Putamen (tissue), 1 donor: Measurements from ENCODE around the gene SRCIN1.

Source experiments
- DNase-seq: peaks from one replicate; pipeline ENCODE4 v3.0.0-alpha.2; 2016; ENCODE audit warnings: low spot score

SRCIN1 gene

DNA sequence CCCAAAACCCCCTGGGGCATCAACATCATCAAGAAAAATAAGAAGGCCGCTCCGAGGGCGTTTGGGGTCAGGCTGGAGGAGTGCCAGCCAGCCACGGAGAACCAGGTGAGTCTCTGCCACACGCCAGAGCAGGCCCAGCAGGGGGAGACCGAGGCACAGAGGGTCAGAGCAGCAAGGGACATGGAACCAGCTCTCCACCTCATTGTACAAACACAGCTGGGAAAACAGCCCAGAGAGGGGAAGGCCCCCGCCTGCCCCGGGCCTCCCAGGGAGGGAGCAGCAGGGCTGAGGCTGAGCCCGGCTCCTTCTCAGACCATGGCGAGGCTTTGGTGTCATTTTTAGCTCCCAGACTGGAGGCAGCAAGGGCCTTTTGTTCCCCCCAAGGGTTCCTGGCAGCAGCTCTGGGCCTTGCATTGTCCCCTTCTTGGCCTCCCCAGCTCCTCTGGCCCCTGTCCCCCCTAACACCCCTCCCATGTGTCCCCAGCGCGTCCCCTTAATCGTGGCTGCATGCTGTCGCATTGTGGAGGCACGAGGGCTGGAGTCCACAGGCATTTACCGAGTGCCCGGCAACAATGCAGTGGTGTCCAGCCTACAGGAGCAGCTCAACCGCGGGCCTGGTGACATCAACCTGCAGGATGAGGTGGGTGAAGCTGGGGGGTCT lies 123.6 kb downstream of the SRCIN1 start:
- peak; percentile 86 for DNase-seq
